HCT116 (cell line): ENCODE results near the gene PLA2G2A.

ENCODE experiments used
- ELF1 ChIP-seq: IDR thresholded peaks from 2 replicates; pipeline ENCODE4 v1.6.1; 2012; ENCODE audit warnings: low read depth, borderline replicate concordance
- REST ChIP-seq: IDR thresholded peaks from 2 replicates; pipeline ENCODE4 v1.6.1; 2012; ENCODE audit warnings: low read depth

GRCh38 chr1:19979494-19979977 lies at the start of gene PLA2G2A:
- TF ChIP-seq REST (no peak), ELF1 (no peak)
